HG03571 (cell line): ENCODE results near the gene FBXO9.

Experiments used
- ATAC-seq: cut with Tn5 transposase; IDR thresholded peaks from one replicate; pipeline ENCODE4 v1.9.1; 2021; ENCODE audit not compliant: unreplicated experiment

FBXO9 gene

DNA sequence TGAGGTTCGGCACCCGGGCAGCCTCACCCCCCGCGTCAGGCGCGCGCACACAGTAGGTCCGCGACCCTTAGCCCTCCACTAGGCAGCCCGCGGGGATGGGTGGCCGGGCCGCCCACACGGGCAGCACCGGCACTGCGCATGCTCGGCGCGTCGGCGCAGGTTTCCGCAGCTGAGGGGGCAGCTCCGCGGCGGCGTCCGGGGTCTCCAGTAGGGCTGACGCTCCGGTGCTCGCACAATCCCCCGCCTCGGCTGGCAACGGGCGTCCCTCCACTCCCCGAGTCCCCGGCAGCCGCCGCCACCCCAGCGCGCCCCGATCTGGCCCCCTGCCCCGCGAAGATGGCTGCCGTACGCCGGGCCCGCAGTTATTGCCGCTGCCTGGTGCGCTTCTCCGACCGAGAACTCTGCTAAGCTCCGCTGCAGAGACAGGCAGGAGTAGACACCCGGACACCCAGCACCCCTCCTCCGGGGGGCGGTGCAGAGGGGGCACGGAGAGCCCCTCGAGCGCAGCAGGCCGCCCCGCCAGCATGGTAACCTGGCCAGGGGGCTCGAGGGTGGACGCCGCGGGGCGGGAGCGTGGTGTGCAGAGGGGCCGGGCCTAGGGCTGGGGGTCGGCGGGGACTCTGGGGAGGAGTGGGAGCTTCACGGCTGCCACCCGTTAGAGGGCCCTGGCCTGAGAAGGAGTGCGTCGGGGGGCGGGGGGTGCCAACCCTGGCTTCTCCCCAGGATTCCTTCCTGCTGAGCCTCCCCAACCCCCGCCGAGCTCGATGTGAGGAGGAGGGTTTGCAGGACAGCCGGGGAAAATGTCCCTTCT is at the start of gene FBXO9:
FBXO9 (plus strand) TSS at position 139 of the 811 bp plus-strand sequence; CDS start at position 525, 386 bp downstream.
- ATAC-seq, result peak; percentile 43

DNA sequence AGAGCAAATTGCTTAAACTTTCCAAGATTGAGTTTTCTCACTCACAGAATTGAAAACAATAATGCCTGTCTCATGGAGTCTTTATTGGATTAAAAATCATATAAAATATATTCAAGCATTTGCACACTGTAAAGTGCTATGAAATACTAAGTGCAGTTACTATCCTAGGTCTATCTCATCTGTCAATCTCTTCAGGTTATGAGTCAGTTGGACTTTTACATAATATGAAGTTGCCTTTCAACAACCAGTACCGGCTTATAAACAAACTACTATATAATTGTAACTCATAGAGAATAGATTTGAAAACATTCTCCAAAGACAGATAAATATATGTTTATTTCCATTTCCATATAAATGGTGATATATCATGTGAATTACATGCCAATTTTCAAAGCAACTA is 49.7 kb upstream of the FBXO9 start:
- ATAC-seq, result no peak

DNA sequence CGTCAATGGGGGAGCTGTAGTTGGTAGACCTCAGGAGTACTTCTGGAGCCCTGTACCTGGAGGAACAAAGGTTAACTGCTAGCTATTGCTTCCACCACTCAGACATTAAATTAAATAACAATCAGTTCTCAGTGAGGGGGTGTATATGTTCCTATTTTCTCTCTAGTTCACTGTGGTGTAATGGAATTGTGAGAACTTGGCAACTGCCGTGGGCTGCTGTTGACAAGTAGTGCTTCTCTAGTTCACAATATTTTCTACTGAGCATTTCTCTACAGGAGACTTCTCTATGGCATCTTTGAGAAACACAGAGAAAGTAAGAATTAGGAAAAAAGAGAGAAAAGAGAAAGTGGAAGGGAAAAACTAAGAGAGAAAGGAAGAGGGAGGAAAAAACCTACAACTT is 46.8 kb upstream of the FBXO9 start:
- ATAC-seq, result no peak

DNA sequence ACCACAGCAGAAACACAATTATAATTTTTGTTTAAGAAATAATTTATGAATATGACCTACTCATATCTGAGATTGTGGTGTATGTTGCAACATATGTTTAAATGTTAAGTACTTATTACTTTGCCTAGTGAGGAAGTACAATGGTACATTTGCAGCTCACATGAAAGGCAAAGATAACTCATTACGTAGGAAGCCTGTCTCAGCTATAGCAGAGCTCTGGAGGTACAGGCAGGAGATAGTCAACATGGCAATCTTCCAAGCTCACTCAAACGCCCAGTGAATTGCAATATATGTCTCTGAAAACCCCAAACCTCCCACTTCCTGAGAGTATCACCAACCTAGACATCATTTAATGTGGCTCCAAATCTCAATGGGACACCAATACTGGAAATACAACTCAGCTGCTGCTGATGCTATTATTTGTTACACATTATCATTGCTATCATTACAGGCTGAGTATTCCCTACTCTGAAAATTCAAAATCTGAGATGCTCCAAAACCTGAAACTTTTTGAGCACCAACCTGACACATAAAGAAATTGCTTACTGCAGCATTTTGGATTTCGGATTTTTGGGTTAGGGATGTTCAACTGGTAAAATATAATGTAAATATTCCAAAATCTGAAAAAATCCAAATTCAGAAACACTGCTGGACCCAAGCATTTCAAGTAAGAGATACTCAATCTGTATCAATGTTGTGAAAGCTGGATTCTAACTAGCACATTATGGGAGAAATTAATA is 45.0 kb upstream of the FBXO9 start:
- no peak for ATAC-seq

DNA sequence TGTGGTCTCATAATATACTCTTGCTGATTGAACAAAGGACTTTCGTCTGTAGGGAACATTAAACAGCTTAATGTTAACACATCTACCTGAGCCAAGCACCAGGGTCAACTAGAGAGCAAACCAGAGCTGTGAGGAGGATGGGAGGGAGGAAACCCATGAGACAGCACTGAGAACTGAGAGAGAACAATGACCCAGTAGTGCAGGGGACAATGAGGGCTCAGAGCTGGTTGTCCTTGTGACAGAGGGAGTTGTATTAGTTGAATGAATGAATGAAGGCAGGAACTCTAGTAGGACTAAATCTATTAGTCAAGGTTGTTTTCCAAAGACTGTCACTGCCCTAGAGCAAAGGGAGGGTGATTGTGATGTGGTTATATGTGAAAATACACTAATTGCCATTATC is 41.9 kb upstream of the FBXO9 start:
- no peak for ATAC-seq

GRCh38 chr6:53026526-53026925 is 38.7 kb upstream of the FBXO9 start:
- ATAC-seq, result no peak

GRCh38 chr6:53027131-53027718 is 38.0 kb upstream of the FBXO9 start:
- ATAC-seq, result no peak

DNA sequence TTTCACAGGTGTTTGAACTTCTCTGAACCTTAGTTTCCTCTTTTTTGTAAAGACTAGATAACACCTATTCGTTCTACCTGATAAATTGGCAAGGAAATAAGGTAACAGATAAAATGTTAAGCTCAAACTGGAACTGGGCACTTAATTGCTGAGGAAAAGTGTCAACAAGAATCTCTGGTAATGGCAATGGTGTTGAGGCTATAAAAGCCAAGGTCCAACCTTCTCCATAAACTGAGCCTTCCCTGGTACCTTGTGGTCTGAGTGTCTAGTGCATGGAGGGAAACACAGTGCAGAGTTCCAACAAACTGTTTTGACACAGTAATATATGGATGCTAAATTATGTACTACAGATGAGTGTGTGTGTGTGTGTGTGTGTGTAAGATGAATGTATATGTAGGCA is 36.7 kb upstream of the FBXO9 start:
- ATAC-seq, result no peak

- no peak for ATAC-seq
These were observed 35.9 kb upstream of the FBXO9 start for GRCh38 chr6:53029257-53029656.

GRCh38 chr6:53029761-53030160 is 35.4 kb upstream of the FBXO9 start:
- no peak for ATAC-seq

- no peak for ATAC-seq
These were observed 33.9 kb upstream of the FBXO9 start for GRCh38 chr6:53031281-53031680.

DNA sequence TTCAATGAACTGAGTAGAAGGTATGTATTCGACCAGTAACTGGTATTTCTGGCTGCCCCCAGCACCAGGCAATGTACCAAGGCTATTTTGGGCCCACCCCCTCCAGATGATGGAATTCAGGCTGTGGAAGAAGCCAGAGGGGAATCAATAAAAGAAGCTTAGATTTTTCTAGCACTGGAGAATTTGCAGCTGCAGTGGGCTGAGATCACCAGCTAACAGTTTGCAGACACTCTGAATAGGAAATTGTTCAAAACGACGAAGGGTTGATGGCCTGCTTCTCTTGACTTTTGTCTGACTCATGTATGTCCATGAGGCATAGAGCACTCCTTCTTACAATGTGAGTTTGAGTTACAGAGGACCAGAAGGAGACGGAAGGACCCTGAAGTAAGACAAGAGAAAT is 32.4 kb upstream of the FBXO9 start:
- ATAC-seq, result no peak

DNA sequence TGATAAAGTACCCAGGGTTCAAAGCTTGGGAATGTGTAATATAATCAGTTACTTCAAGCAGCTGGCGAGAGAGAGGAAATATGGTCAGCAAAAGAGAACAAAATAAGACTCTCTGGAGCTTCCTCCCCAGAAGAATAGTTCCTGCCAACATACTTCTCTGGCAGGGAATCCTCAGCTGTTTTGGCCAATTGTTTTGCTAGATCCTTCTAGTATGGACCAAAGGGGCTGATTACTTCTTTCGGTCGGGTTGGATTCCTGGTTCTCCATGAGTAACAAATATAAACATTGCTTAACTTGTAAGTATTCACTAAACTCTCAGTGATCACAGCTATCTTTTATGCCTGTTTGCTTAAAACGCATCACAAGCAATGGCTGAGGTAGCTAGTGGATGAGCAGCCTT is 31.4 kb upstream of the FBXO9 start:
- ATAC-seq, result no peak

GRCh38 chr6:53035549-53036213 is 29.5 kb upstream of the FBXO9 start:
- no peak for ATAC-seq

DNA sequence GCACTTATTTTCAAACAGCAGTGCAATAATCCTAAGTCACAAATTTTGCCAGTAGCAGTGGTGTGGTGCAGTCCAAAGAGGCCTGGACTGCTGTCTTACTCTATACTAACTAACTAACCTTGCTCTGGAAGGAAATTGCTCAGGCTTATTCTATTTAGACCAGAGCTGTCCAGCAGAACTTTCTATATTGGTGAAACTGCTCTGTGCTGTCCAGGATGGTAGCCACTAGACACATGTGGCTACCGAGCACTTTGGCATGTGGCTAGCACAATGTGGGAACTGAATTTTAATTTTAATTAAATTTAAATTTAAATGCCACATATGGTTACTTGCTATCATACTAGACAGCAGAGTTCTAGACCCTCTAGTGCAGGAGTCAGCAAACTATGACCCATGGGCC is 27.1 kb upstream of the FBXO9 start:
- no peak for ATAC-seq

GRCh38 chr6:53038596-53038995 is 26.6 kb upstream of the FBXO9 start:
- ATAC-seq, result no peak

- ATAC-seq, result no peak
These were observed 23.8 kb upstream of the FBXO9 start for GRCh38 chr6:53041356-53041755.

GRCh38 chr6:53042112-53042511 is 23.1 kb upstream of the FBXO9 start:
- no peak for ATAC-seq

GRCh38 chr6:53043581-53043980 is 21.6 kb upstream of the FBXO9 start:
- ATAC-seq, result no peak

DNA sequence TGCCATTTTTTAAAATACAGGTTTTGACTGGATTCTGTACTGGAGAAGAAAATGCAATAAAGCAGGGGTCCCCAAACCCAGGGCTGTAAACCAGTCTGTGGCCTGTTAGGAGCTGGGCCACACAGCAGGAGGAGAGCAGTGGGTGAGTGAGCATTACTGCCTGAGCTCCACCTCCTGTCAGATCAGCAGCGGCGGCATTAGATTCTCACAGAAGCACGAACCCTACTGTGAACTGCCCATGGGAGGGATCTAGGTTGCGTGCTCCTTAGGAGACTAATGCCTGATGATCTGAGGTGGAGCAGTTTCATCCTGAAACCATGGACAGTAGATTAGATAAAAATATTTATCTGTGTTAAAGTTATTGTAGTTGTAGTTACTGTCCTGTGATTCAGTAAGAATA is 21.1 kb upstream of the FBXO9 start:
- ATAC-seq, result no peak

DNA sequence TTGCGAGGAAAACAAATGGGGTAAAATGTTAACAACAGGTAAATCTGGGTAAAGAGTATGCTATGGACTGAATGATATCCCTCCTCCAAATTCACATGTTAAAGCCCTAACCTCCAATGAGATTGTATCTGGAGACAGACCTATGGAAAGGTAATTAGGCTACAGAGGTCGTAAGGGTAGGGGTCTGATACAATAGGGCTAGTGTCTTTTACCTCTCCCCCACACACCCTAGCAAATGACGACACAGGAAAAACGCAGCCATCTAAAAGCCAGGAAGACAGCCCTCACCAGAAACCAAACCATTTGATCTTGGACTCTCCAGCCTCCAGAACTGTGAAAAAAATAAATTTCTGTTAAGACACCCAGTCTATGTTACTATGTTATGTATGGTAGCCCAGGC is 20.6 kb upstream of the FBXO9 start:
- no peak for ATAC-seq
